GM19397 (cell line): ENCODE measurements around the gene TWF2.

ENCODE experiments used
- ATAC-seq: cut with Tn5 transposase; IDR thresholded peaks from one replicate; pipeline ENCODE4 v1.9.1; 2021; ENCODE audit warnings: mild to moderate bottlenecking, moderate library complexity; ENCODE audit not compliant: unreplicated experiment

TWF2 gene

DNA sequence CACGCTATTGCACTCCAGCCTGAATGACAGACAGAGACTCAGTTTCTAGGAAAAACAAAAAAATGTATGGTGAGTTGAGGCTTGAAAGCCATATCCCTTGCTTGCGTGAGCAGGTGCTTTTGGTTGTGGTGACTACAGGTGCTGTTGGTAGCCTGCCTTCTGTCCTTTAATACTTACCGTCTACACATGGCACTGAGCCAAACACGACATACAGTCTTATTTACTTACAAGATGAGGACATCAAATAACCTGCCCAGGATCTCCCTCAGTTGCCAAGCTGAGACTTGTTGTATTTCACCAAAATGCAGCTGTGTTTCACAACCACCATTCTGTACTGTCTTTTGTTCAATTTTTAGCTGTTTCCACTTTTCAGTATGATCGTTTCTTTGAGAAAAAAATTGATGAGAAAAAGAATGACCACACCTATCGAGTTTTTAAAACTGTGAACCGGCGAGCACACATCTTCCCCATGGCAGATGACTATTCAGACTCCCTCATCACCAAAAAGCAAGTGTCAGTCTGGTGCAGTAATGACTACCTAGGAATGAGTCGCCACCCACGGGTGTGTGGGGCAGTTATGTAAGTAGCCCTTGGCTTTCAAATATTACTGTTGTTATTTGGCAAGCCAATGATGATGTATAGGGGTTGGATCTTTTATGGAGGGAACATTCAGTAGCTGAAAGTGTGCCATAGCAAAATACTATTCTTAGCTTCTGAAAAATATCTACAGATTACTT, 34.5 kb downstream of the TWF2 start:
- ATAC-seq = no peak

DNA sequence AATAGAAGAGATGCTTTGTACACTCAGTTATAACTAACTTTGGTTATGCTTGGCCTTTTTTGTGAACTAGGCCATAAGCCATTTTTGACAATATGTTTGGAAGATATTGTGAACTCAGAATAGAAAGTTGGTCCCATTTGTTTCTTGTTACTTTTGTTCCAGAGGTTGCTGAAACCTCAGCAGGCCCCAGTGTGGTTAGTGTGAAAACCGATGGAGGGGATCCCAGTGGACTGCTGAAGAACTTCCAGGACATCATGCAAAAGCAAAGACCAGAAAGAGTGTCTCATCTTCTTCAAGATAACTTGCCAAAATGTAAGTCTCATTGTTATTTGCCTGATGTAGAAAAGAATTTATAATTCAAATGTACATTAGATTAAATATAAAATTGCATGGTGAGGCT, 35.3 kb downstream of the TWF2 start:
- ATAC-seq = no peak

DNA sequence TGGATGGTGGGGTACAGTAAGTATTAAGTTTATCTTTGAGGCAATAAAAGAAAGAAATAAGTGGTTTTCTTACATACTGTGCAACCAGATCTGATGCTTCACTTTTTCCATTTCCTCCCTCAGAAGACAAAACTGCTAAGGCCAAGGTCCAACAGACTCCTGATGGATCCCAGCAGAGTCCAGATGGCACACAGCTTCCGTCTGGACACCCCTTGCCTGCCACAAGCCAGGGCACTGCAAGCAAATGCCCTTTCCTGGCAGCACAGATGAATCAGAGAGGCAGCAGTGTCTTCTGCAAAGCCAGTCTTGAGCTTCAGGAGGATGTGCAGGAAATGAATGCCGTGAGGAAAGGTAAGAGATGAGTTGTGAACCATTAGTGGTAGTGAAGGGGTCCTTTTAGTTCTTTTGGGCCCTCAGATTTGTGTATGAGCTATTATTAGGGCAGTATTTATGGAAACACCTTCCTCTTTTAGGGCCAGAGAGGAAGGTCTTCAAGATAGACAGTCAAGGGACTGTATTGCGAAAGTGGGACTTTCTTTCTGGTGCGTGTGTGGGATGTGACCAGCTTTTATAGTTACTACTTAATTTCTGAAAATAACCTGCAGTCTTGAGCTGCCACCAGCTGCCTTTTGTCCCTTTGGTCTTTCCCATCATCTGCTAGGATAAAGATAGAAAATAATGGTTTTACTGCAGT, 36.4 kb downstream of the TWF2 start:
- no peak for ATAC-seq

DNA sequence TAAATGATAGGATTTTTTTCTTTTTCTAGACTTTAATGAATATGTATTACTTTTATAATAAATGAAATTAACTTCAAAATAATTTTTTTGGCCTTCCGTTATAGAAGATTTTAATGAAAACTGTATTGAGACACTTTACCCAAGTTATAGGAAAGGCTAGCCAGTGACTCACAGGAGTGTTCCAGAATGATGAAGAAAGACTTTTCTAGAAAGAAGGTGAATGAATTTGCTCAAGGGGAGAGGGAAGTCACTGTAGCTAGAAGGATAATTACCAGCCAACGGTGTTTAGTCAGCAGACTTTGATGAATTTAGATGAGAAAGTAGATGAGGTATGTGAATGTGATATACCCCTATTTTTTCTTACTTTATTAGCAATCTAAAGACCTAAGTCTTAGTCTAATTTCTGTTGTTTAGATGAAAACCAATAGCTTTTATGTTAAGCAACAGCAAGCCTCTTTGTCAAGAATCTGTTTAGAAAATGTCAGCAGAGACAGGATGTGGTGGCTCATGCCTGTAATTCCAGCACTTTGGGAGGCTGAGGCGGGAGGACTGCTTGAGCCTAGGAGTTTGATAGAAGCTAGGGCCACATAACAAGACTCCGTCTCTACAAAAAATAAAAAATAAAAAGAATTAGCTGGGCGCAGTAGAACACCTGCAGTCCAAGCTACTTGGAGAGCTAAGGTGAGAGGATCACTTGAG, 37.8 kb downstream of the TWF2 start:
- no peak for ATAC-seq

DNA sequence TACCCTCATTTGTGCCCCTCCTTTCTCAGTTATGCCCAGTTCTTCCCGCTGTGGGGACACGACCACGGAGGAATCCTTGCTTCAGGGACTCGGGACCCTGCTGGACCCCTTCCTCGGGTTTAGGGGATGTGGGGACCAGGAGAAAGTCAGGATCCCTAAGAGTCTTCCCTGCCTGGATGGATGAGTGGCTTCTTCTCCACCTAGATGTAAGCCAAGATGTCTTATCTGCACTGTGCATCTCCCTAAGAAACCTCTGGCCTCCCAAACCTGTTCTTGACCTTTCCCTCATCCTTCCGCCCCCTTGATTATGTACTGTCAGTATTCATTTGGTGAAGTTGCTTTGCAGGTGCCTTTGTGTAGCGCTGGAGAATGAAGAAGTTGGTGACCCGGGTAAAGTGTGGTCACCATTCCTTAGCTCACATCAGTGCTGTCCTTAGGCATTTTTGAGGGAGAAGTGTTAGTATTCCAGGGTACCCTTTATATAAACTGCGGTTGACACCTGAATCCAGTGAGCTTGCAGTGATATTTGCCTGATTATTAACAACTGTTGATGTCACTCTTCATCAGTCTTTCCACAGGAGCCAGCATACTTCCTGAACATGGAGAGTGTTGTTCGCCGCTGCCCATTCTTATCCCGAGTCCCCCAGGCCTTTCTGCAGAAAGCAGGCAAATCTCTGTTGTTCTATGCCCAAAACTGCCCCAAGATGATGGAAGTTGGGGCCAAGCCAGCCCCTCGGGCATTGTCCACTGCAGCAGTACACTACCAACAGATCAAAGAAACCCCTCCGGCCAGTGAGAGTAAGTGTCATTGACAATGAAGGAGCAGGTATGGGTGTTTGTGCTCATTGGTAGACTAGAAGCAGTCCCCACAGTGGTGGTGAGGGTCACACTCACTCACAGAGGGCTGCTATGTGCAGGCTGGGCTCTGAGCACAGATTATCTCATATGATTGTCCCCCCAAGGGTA, 40.0 kb downstream of the TWF2 start:
- no peak for ATAC-seq

DNA sequence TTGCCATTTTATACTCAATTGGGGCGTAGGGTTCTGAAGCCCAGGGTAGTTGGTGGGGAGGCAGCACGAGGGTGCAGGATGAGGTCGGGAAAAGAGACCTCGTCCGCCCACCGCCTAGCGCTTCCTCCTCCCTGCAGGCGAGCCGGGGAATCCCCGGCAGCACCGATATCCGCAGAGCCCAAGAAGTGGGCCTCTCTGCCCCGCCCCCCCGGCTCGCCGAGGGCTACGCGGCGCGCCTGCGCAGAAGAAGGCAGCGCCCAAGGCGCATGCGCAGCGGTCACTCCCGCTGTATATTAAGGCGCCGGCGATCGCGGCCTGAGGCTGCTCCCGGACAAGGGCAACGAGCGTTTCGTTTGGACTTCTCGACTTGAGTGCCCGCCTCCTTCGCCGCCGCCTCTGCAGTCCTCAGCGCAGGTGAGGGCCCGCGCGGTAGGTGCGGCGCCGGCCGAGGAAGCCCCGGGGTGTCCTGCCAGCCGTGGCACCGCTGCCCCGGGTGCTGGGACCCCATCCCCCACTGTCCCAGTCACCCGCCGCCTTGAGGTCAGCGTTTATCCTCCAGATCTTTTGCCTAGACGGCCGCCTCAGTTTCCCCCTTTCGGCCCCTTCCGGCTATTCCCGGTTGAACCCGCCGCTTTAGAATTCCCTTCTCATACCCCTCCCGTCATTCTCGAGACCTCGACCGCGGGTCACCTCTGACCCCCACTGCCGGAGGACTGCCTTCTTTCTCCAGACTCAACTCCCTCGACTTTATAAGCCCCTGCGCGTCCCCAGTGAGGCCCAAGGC, 40.9 kb downstream of the TWF2 start, which contains the start of gene ALAS1:
TSS of gene ALAS1 (plus strand) at position 319 of the 784 bp plus-strand sequence. CDS start 1,082 bp downstream, outside the sequence.
- ATAC-seq = peak; percentile 69

DNA sequence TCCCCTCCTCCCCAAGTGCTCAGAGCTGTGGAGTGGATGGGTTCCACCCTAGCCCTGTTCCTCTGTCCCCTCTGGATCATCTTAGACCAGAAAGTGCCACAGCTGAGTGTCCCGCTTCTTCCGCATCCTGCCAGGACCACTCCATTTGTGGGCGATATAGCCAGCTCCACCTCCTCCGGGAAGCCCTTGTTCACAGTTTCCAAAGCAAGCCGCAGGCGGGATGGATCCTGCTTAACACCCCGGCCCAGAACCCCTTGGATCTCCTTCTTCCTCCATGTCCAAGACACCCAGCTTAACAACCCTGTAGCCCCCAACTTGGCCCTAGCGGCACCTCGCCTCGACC, 41.5 kb downstream of the TWF2 start:
- ATAC-seq = no peak

DNA sequence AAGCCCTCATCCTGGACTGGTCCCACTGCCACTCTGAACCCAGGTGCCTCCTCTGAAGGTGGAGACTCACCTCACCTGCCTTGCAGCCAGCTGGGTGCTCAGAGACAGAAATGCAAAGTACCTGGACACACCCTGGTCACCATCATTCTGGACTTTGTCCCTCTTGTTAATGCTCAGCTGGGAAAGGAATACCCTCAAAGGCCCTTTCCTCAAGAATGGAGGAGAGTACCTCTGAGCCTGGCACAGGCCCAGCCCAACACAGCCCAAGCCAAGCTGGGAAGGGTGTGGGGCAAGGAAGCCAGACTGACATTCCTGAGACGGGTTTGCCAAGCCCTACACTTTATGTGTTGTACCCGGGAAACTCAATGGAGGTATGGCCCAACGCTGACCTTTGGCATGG, 42.0 kb downstream of the TWF2 start:
- no peak for ATAC-seq

DNA sequence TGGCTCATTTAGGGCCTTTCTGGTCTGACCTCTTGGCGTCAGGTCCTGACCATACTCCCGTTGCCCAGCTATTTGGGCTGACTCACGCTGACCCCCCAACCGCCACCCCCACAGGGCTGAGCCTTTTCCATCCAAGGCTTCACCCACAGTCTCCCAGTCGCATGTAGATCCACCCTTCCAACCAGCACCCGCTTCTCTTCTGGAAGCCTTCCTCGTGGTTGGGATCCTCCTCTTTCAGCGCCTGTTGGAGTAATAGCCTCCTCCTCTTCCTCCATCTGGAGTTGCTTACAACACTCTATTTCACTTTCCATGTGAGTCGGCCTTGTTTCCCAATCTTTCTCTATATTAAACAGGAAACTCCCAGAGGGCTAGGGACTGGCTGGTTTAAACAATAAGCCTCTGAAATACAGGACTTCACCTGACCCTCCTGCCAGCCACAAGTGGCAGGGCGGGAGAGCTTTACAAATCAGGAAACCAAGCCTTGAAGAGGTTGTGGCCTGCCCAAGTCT, 43.1 kb downstream of the TWF2 start:
- no peak for ATAC-seq

DNA sequence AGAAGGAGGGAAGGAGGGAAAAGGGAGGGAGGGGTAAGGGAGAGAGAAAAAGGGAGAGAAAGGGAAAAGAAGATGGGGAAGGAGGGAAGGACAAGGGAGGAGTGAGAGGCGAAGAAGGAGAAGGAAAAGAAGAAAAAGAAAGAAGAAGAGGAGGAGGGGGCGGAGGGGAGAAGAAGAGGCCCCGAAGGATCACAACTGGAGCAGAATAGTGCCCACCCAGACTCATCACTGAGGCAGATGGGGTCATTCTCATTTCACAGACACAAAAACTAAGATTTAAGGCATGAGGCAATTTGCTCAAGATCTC, 43.7 kb downstream of the TWF2 start:
- no peak for ATAC-seq

DNA sequence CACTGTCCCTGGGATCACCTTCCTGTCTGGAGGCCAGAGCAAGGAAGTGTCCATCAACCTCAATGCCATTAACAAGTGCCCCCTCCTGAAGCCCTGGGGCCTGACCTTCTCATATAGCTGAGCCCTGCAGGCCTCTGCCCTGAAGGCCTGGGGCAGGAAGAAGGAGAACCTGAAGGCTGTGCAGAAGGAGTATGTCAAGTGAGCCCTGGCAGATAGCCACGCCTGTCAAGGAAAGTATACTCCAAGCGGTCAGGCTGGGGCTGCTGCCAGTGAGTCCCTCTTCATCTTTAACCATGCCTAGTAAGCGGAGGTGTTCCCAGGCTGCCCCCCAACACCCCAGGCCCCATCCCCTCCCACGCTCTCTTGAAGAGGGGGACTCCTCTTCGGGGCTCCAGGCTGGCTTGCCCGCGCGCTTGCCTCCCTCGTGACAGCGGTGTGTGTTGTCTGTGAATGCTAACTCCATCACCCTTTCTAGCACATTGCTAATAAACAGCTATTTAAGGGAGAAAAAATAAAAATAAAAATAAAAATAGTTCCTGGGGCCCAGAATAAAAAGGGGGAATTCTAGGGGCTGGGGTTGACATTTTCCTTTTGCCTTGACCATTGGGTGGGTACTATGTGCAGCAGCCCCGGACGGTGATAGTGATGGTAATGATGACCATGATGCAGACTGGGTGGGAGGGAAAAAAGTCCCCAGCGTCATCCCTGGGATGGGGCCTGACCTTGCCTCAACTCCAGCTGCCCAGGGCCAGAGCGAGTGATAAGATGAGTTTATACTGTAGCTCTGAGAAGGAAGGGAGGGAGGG, 44.3 kb downstream of the TWF2 start:
- ATAC-seq = no peak

DNA sequence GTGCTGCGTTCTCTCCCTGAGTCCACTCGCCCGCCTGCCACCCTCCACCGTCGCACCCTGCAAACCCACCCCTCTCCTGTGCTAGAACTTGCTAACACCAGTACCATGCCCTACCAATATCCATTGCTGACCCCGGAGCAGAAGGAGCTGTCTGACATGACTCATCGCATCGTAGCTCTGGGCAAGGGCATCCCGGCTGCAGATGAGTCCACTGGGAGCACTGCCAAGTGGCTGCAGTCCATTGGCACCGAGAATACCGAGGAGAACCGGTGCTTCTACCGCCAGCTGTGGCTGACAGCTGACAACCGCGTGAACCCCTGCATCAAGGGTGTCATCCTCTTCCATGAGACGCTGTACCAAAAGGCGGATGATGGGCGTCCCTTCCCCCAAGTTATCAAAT, 45.9 kb downstream of the TWF2 start:
- no peak for ATAC-seq

DNA sequence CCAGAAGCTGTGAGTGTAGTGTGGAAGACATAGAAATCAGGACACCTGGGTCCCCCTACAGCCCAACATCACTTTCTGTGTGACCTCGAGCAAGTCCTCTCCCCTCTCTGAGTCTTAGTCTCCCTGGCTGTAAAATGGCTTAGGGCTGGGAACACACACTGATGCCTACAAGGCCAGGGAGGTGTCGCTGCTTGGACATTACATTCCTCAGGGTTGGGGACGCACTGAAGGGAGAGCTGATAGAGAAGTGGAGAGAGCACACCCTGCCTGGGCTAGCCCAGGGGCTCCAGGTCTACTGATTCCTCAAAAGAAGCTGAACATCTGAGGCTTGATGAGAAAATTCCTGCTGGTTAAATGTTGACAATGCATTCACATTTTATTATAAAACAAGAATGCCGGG, 47.3 kb downstream of the TWF2 start:
- no peak for ATAC-seq

DNA sequence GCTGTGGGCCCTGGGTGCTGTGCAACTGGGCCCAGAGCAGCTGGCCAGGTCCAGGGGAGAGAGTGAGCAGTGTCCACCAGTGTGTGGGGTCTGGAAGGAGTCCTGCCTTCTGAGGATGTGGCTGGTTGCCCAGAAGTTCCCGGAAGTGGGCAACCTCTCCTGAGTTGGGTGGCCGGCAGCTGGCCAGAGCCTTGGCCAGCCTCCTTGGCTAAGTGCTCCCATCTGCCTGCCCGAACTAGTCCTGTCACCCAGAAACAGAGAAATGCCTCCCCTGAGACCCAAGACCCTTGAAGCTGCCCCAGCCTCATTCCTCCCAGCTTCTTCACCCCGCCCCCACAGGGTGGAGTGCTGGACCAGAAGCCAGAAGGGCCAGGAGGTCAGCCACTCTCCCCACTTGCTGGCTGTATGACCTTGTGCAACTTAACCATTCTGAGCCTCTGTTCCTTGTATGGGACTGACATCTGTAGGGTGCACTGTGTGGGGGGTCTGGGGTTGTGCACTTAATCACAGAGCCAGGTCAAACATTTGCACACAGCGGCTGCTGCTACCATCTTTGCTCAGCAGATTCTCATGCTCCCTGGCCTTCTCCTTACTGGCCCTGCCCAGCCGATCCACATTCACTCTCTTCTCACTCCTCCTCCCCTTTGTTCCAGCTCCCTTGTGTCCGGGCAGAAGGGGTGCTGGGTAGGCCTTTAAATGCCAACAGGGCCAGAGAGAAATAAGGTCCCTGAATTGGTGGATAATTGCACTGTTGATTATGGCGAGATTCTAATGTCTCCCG, 48.5 kb downstream of the TWF2 start:
- no peak for ATAC-seq

DNA sequence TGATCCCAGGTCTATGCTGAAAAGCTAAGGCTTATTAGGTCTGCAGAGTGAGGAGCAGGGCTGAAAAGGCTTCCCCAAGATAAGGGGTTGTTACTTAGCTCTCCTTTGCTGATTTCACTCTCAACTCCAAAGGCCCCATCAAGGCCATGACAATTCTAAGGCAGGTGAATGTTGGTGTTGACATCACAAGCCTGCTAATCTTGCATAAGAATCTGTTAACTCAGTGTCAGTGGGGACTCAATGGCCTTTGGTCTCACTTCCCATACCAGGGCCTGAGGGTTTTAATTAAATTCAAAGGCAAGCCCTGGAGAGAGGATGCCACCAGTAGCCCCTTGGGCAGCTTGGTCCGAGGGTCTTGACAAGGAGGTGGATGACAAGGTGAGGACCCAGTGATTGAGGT, 50.4 kb downstream of the TWF2 start:
- ATAC-seq = no peak

DNA sequence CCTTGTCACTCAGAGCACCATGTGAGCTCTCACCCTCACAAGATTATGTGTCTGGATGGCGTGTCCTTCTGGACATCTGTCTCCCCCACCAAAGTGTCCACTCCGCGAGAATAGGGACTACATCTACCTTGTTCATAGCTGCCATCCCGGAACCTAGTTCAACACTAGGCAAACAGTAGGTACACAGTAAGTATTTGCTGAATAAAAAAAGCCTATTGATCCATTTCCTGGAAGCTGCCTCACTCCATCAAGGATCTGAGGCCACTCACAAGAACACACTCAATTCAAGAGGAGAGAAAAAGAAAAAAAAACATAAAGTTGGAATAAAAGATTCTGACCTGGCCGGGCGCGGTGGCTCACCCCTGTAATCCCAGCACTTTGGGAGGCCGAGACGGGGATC, 52.2 kb downstream of the TWF2 start:
- no peak for ATAC-seq

DNA sequence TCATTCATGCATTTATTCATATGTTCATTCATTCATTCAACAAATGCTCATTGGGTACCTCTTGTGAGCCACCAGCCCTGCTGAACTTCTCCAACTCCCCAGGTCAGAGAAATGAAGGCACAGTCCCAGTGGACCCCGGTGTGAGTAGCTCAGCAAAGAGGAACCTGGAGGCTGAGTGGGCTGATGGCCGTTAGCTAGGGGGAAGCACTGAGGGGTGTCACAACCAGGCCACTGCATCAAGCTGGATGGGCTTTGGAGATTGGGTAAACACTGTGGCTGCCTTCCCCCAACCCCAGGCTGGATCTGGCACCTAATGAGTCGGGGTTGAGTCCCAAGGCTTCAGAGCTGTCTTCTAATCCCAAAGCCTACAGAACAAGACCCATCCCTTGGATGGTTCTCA, 53.1 kb downstream of the TWF2 start:
- no peak for ATAC-seq

DNA sequence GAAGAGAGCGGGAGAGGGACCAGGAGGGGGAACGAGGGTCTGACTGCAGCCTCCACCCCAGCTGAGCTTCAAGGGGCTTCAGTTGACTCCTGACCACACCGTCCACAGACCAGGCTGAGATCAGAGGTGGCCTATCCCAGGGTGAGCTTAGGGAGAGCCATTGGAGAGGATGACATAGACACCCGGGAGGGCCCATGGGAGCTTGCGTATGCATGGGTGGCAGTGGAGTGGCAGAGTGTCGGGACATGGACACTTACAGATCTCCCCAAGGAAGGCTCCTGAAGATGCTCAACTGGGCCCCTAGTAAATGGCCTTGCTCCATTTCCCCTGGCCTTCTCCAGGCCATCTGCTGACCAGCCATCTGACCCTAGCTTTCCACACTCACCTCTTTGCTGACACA, 53.6 kb downstream of the TWF2 start:
- ATAC-seq = no peak

DNA sequence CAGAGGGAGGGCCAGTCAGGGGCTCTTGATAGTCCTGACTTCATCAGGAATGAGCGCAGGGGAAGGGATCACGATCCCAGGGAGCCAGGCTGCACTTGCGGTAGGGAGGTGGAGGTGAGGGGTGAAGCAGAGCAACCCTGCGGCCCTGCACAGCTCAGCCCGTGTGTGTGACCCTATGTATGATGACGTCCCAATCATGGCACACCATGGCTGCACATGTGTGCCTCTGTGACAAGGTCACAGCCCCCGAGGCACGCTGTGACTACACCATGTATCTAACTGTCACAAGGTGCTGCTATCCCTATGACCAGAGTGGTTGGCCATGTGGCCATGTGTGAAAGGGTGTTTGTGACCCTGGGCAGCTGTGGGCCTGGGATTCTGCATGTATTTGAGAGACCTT, 54.3 kb downstream of the TWF2 start:
- ATAC-seq = no peak
